ENCODE results near the gene DEGS1.

Gene DEGS1

DNA sequence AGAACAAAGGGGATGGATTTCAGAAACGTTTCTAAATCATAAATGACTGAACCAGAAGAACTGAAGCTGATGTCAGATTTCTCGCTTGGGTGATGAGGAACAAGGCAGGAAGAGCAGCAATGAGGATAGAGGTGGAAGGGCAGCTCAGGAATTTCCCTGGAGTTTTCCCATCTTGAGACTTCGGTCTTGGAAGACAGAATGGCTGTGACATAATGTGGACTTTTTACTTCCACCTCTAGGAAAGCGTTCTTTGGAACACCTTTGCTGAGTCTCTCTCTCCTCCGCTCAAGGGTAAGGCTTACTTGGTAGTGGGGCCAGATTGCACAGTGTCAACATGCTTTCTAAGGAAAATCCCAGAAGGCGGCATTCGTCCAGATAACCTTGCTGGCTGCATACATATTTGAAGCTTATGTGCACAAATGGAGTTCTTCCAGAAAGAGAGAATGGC is 36.6 kb downstream of the DEGS1 start:
- TF ChIP-seq, protein P1, sequence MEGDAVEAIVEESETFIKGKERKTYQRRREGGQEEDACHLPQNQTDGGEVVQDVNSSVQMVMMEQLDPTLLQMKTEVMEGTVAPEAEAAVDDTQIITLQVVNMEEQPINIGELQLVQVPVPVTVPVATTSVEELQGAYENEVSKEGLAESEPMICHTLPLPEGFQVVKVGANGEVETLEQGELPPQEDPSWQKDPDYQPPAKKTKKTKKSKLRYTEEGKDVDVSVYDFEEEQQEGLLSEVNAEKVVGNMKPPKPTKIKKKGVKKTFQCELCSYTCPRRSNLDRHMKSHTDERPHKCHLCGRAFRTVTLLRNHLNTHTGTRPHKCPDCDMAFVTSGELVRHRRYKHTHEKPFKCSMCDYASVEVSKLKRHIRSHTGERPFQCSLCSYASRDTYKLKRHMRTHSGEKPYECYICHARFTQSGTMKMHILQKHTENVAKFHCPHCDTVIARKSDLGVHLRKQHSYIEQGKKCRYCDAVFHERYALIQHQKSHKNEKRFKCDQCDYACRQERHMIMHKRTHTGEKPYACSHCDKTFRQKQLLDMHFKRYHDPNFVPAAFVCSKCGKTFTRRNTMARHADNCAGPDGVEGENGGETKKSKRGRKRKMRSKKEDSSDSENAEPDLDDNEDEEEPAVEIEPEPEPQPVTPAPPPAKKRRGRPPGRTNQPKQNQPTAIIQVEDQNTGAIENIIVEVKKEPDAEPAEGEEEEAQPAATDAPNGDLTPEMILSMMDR (IDR thresholded peaks at IDR 0.05; ENCODE audit: control insufficient read depth, extremely low read depth, insufficient read depth), result no peak
- no peak for DNase-seq (ENCODE audit: low read depth)

DNA sequence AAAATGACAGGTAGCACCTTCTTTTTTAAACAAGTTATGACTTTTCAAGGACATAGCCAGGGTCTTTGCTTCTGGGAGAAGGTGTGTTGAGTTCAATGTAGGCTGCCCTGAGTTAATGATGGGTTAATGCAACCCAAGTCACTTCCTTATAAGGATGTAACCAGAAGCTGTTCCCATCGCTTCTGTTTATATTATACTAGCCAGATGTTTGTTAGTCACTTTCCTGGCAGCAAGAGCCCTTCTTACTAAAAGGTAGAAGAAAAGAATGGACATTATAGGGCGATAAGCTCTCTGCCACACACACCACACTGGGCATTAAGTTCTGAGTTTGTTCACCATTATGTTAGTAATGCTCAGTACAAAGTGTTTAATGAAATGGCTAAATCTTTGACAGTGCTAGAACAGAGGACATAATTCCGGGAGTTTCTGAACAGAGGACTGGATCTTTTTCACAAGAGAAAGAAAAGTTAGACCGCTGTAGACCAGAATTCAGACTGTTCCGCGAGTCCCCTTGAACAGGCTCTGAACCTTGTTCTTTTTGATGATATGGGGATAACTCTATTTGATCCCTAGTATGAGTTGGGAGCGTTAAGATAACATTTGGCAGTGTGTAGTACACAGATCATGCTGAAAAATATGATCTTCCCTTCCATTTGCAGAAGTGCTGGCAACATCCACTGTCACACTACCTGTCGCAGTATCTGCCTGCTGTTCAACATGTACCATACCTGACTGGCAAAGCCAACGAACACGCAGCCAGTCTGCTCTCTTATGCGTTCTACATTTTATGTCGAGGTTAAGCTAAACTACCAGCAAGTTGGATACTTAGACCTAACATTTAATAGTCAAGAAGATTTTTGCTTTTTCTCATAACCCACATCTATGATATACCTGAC is 41.0 kb downstream of the DEGS1 start:
- TF ChIP-seq, protein P1 (IDR thresholded peaks at IDR 0.05; ENCODE audit: control insufficient read depth, extremely low read depth, insufficient read depth), result no peak
- H3K4me3 ChIP-seq (ENCODE audit: low read depth, low read length), result no peak overlapping the region
- DNase-seq (ENCODE audit: low read depth), result no peak

More for the DNA sequence above, 36.6 kb downstream of the DEGS1 start:
- no peak overlapping the region for H3K4me3 ChIP-seq (ENCODE audit: low read depth, low read length)

DNA sequence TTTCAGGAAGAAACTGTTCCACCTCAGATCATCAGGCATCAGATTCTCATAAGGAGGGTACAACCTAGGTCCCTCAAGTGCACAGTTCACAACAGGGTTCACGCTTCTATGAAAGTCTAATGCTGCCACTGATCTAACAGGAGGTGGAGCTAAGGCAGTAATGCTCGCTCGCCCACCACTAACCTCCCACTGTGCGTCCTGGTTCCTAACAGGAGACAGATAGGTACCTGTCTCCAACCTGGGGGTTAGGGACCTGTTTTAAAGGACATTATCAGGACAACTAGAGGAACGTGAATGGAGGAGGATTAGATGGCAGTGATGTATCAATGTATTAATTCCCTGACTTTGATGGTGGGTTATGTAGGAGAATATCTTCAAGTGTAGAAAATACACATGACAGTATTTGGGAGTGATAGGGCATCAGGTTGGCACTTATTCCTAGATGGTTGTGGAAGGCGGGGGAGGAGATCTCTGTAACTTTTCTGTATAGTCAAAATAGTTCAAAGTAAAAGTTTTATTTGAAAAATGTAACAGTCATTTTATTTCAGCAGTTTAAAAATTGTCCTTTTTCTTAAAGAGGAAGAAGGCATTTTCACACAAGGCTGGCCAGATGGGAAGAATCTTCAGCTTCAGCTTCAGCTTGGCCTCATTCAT is 43.9 kb downstream of the DEGS1 start:
- TF ChIP-seq, protein P1 (IDR thresholded peaks at IDR 0.05; ENCODE audit: control insufficient read depth, extremely low read depth, insufficient read depth), result no peak
- DNase-seq (ENCODE audit: low read depth), result no peak
- H3K4me3 ChIP-seq (ENCODE audit: low read depth, low read length), result no peak overlapping the region

DNA sequence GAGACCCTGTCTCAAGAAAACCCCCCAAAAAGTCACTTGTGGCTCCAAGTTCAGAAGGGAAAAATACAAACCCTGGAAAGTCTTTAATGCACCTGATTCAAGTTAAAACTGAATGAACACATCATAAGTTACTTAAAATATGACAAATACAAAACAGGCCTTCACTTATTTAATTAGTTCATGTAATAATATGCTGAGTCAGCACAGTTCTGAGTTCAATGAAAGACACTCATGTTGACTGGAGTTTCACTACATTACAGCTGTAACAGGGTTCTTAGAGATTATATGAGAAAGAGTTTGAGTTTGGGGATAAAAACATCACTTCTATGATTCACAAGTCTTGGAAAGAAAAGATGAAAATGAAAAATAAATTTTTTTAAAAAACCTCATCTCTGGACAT is 51.0 kb downstream of the DEGS1 start:
- no peak for DNase-seq (ENCODE audit: low read depth)
- no peak overlapping the region for H3K4me3 ChIP-seq (ENCODE audit: low read depth, low read length)
- TF ChIP-seq, protein P1 (IDR thresholded peaks at IDR 0.05; ENCODE audit: control insufficient read depth, extremely low read depth, insufficient read depth), result no peak

DNA sequence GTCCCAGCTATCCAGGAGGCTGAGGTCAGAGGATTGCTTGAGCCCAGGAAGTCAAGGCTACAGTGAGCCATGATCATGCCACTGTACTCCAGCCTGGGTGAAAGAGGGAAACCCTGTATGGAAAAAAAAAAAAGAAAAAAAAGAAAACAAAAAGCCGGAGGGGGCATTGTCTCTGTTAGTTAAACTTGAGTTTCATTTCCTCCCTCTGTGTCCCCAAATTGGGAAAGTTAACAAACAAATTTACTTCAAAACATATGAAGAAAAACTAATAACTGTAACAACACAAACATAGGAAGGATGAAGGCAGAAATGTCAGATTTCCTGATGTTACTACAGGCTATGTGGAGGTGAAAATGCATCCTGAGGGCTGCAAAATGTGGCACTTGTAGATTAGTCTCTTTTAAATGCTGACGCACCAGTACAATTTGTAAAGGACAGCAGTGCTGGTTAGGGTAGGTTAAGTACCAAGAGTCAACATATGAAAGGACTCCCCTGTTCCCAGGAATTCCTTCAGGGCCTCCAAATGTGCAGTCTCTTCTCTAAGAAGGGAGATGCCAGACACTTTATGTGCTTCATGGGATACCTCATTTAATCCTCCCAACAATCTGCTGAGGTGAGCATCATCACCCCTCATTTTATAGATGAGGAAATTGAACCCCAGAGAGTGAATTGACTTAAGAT is 52.9 kb downstream of the DEGS1 start:
- TF ChIP-seq, protein P1 (IDR thresholded peaks at IDR 0.05; ENCODE audit: control insufficient read depth, extremely low read depth, insufficient read depth), result no peak
- no peak overlapping the region for H3K4me3 ChIP-seq (ENCODE audit: low read depth, low read length)
- DNase-seq (ENCODE audit: low read depth), result no peak

DNA sequence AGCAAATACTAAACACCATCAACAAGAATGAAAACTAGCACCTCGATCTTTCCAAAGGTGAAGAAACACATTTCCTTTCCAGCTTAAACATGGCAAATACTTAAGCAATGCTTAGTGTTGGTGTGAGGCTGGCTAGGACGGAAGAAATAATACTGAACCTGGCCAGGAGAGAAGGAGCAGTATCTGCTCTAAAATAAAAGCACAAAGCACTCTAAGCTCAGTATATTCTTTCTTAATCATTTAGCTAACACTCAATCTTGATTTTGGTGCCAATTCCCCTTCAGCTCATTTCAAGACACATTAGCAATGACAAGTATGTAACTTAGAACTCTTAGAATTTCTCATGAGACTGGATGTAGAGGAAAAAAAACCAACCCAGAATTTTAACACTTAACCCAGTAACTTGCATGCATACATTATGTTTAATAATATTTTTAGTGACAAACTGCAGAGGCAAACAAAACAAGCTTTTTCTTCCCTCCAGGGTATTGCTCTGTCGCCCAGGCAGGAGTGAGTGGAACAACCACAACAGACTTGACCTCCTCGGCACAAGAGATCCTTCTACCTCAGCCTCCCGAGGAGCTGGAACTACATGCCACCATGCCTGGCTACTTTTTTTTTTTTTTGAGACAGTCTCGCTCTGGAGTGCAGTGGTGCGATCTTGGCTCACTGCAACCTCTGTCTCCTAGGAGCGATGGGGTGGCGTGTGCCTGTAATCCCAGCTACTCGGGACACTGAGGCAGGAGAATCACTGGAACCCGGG is 54.3 kb downstream of the DEGS1 start:
- no peak for DNase-seq (ENCODE audit: low read depth)
- TF ChIP-seq, protein P1 (IDR thresholded peaks at IDR 0.05; ENCODE audit: control insufficient read depth, extremely low read depth, insufficient read depth), result no peak
- no peak overlapping the region for H3K4me3 ChIP-seq (ENCODE audit: low read depth, low read length)
